T-helper 9 cell (primary cell): Measurements from ENCODE around the gene CACNA1C.

Source experiments
- DNase-seq: peaks from one replicate; pipeline ENCODE4 v3.0.0-alpha.2; 2020

The CACNA1C gene

GRCh38 chr12:2302711-2303580 lies 250.2 kb downstream of the CACNA1C start:
- no peak for DNase-seq

- DNase-seq: no peak
Observed at GRCh38 chr12:2304223-2304622, 251.4 kb downstream of the CACNA1C start.

GRCh38 chr12:2306012-2306411 lies 253.2 kb downstream of the CACNA1C start:
- no peak for DNase-seq

DNA sequence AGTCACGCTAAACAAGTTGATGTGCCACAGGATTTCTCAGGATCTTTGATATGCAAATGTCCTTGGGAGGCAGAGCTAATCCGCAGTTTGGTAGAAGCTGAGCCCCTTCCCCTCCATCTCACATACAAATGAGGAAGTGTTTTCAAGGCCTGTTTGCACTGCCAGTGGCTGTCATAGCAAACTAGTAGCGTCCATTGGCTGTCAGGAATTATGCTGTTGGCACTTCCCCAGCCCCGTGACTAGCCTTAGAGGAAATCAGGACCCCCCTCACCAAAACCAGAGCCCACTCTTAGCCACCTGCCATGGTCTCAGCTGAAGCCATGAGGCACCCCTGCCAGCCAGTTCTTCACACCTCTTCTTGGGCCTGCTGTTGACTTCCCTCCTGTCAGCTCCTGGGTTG lies 253.9 kb downstream of the CACNA1C start:
- no peak for DNase-seq

DNA sequence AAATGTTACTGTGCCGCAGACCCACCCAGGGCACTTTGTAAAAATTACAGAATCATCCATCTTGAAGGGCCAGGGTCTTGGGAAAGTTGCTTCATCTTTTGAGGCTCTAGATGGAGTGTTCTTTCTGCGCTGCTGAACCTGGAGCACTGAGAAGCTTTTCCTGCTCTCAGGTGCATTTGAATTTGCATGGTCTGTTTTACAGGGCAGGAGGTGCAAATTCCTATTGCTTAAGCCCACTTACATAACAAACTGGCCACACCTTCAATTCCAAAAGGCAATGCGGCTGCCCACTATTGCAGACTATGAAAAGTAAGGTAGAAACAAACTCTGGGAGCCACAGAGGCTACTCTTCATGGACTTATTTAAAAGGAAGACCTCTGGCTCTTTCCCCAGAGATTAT lies 254.8 kb downstream of the CACNA1C start:
- no peak for DNase-seq

GRCh38 chr12:2309647-2310046 lies 256.9 kb downstream of the CACNA1C start:
- DNase-seq: no peak

DNA sequence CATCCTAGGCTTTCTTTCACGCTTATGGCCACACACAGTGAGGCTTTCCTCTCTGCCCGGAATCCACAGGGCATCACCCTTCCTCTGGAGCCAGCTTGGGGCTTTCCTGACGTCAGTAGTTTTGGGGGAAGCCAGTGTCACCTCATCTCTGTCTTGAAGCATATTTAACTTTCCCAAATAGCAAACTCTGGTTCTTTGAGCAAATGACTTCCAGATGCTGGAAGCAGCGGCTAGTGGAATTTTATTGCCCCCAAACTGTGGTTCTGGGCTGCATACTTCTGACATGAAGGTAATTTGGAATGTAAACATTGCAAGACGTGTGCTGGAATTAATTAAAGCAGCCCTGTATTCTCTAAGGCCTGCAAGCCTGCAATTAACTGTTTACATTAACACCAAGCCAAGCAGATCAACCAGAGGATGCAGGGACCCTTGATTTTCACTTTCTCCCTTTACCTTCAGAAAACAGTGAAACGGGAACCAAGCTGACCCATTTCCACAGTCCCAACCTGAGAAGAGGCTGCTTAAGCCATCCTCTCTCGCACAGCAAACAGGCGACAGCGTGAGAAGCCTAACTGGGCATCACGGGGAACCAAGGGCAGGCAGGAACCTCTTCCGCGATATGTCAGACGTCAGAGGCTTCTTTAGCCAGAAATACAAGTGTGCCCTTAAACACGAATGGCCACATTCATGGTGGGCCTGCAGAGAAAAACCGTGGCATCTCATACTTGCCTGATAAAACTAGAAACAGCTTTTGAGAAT lies 258.4 kb downstream of the CACNA1C start:
- DNase-seq: no peak

- DNase-seq: no peak
Observed at GRCh38 chr12:2312175-2312574, 259.4 kb downstream of the CACNA1C start.

GRCh38 chr12:2312770-2313169 lies 260.0 kb downstream of the CACNA1C start:
- DNase-seq: no peak

DNA sequence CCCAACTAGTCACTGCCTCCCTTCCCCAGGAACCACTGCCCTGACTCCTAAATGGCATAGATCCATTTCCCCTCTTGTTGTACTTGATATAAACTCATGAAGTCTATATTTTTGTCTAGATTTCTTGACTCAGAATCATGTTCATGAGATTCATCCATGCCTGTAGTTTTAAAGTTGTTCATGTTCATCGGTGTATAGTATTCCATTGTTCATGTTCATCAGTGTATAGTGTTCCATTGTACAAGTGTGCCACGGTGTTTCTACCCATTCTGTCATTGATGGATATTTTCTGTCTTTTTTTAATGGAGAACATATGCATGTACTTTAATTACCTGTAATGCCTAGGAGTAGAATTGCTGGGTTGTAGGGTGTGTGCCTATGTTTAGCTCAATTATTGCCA lies 261.7 kb downstream of the CACNA1C start:
- no peak for DNase-seq

DNA sequence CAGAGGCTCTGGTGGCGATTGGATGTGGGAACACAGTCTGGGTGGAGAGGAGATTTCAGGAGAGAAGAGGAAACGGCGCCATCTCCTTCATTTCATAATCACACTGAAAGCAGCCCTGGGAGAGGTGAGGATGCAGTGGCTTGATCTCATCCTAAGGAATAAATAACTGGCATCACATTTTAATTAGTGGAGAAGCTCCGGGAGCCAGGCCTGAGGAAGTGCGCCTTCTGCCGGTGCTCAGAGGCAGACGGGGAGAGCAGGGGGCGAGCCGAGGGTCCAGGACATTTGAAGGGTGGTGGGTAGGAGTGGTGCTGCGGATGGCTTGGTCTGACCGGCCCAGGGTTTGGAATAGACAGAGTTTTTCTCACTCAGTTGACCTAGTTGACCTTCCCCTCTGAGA lies 265.0 kb downstream of the CACNA1C start:
- no peak for DNase-seq

GRCh38 chr12:2318286-2318685 lies 265.5 kb downstream of the CACNA1C start:
- DNase-seq: no peak

DNA sequence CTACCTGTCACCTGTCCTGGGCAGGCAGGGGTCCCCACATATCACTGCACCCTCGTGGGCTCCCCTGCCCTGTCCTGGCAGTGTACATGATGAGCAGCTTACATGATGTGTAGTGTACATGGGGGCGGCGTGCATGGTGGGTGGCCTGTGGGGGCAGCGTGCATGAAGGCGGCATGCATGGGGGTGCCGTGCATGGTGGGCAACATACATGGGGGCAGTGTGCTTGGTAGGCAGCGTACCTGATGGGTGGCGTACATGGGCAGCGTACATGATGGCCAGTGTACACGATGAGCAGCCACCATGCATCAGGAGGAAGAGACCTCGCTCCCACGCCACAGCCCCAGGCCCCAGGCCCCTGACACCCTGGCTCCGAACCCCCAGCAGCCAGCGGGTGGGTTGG lies 266.3 kb downstream of the CACNA1C start:
- no peak for DNase-seq

DNA sequence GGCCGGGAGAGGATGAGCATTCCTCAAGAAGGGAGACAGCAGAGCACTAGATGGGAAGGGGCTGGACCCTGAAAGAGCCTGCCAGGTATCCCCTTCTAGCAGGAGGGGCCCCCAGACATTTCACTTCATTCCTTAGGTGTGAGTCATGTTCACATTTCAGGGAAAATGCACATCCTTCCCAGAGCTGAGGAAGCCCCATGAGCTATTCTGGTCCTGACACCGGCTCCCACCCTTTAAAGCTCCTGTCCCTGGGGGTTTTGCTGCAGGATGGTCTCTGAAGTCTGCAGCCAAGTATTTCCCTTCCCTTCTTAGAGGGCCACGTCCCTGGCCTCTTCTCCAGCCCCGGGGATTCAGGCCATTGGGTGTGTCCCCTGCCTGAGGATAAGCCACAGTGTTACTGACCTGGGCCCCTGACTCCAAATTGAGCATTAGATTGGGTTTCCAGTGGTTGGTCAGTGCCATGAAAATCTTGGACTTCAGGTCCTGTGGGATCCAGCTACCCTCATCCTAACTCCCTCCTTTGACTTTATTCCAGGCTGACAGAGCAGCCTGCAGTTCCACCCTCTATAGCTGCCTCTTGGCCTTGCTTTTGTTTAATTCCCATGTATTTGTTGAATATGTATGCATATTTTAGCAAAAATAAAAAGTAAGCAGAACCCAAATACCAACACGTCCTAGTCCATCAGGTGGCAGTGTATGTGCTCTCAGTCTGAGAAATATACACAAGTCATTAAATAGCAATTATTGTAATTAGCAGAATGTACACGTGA lies 267.1 kb downstream of the CACNA1C start:
- no peak for DNase-seq

- DNase-seq: no peak
Observed at GRCh38 chr12:2320841-2321240, 268.1 kb downstream of the CACNA1C start.

DNA sequence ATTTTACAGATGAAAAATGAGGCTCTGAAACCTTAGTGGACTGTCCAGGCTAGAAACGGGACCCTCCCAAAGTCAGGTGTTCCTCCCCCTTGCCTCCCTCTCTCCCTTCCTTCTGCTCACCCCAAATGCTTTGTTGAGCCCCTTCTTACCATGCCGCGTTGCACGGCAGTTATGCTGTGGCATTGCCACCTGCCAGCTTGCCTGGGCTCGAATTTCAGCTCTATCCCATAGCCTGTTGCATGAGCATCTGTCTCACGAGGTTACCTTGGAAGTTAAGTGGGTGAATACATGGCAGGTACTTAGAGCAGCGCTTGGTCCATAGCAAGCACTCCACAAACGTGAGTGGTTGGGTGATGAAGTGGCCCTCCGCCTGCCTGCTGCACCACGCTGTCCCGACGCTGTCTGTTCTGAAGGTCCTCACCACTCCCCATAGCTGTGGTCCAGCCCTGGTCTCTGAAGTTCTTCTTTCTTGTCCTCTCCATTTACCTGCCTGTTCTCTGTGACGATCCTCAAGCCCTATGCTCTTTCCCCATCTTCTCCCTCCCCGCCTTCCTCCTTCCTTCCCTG lies 269.9 kb downstream of the CACNA1C start:
- DNase-seq: no peak

- DNase-seq: no peak
Observed at GRCh38 chr12:2323532-2324255, 270.9 kb downstream of the CACNA1C start.

- no peak for DNase-seq
Observed at GRCh38 chr12:2324387-2324786, 271.6 kb downstream of the CACNA1C start.

- no peak for DNase-seq
Observed at GRCh38 chr12:2325519-2325918, 272.7 kb downstream of the CACNA1C start.

DNA sequence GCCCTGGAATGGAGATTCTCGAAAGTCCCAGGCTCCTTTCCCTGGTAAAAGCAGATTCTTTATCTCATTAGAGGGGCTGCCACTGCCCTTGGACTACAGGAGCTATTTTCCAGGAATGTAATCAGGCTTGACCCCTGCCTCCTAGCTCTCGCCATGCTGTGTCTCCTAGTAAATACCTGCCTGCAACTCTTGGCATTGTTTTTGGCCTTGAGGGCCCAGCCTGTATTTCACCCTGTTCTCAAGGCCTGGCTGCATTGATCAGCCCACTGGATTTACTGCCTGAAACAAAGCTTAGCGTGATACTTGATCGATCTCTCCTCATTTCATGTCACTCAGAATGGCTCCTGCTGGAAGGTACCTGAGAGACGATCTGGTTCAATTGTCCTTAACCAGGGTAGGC lies 273.7 kb downstream of the CACNA1C start:
- no peak for DNase-seq

DNA sequence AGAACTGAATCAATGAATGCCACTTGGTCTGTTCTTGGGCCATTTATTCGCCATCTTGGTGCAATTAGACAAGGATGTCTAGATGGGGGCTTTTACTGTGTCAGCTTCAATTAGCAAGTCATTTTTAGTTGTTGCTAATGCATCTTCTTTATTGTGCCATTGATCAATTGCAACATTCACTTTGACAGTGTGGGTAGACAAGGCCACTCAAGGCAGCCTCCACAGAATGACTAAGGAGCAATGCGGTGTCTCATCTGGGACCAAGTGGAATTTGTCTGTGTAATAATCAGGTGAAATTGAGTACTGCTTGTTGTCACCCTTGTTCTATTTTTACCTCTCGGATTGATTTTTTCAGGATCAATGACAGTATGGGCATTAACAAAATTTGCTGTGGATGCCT lies 275.9 kb downstream of the CACNA1C start:
- no peak for DNase-seq

- no peak for DNase-seq
Observed at GRCh38 chr12:2329661-2330210, 276.9 kb downstream of the CACNA1C start.
